Endodermal cell (in vitro differentiated cells): ENCODE measurements around the gene GART. TPM values are rescaled to one million over a fixed set of nuclear protein-coding genes. Genes with fewer than 3 reads are reported as not detected.

Experiments
- DNase-seq: peaks from one replicate; pipeline ENCODE4 v3.0.0-alpha.2; 2017
- H3K27ac ChIP-seq: 2 replicates; pipeline ENCODE4 v1.5.1; 2013; ENCODE audit warnings: mild to moderate bottlenecking, low read depth, low read length, moderate library complexity
- H3K27me3 ChIP-seq: 2 replicates; pipeline ENCODE4 v1.6.1; 2013; ENCODE audit warnings: mild to moderate bottlenecking, low read length, moderate library complexity; ENCODE audit not compliant: insufficient read depth, control insufficient read depth, poor library complexity, severe bottlenecking
- H3K36me3 ChIP-seq: 2 replicates; pipeline ENCODE4 v1.7.0; 2013; ENCODE audit warnings: mild to moderate bottlenecking, low read length, moderate library complexity; ENCODE audit not compliant: control insufficient read depth, insufficient read depth
- H3K4me1 ChIP-seq: one replicate; pipeline ENCODE4 v1.7.0; 2013; ENCODE audit warnings: low read length; ENCODE audit not compliant: control insufficient read depth, insufficient read depth
- H3K4me3 ChIP-seq: 2 replicates; pipeline ENCODE4 v1.5.1; 2013; ENCODE audit warnings: mild to moderate bottlenecking, low read length, moderate library complexity
- H3K9ac ChIP-seq: 2 replicates; pipeline ENCODE4 v1.6.1; 2013; ENCODE audit warnings: mild to moderate bottlenecking, low read length, moderate library complexity; ENCODE audit not compliant: poor library complexity, severe bottlenecking; ENCODE audit errors: extremely low read depth
- H3K9me3 ChIP-seq: 2 replicates; pipeline ENCODE4 v1.6.1; 2013; ENCODE audit warnings: mild to moderate bottlenecking, low read length, moderate library complexity; ENCODE audit not compliant: control insufficient read depth
- H3K27ac Mint-ChIP-seq: 2 replicates; pipeline ENCODE4 v1.8.0; 2020; ENCODE audit warnings: mixed read lengths
- H3K27me3 Mint-ChIP-seq: 2 replicates; pipeline ENCODE4 v1.8.0; 2021; ENCODE audit warnings: mild to moderate bottlenecking, mixed read lengths; ENCODE audit not compliant: insufficient read depth
- H3K36me3 Mint-ChIP-seq: 2 replicates; pipeline ENCODE4 v1.8.0; 2020; ENCODE audit warnings: low read depth, mixed read lengths
- H3K4me1 Mint-ChIP-seq: 2 replicates; pipeline ENCODE4 v1.8.0; 2020; ENCODE audit warnings: mixed read lengths
- H3K4me3 Mint-ChIP-seq: 2 replicates; pipeline ENCODE4 v1.8.0; 2020; ENCODE audit warnings: mild to moderate bottlenecking, moderate library complexity, mixed read lengths
- H3K9me3 Mint-ChIP-seq: 2 replicates; pipeline ENCODE4 v1.8.0; 2020; ENCODE audit warnings: mild to moderate bottlenecking, mixed read lengths
- CTCF ChIP-seq: fragments of 200-600 bp; sonication (generic); conservative IDR thresholded peaks from 2 replicates; pipeline ENCODE4 v1.5.0; 2021; ENCODE audit warnings: antibody characterized with exemption, mild to moderate bottlenecking
- WGBS, 2 experiments: methylation state at CpG; one replicate each; pipeline versions ENCODE4 v1.1.5 to v1.1.7; 2013; ENCODE audit warnings: missing lambda C conversion rate in 2 of 2, mixed read lengths in 1 of 2; ENCODE audit not compliant: insufficient coverage in 1 of 2, insufficient read length in 1 of 2; 5-methylcytosine and 5-hydroxymethylcytosine counted together
- total RNA-seq, 2 donors: library from RNA; stranded (reverse); fragmentation: NEBNext Ultra II Directional in 1 of 2; extraction: Animal tissue kit (Norgen Biotek cat#: 25700) in 1 of 2; gene quantifications; 2 replicates in 1 of 2; 3 replicates in 1 of 2; pipeline ENCODE4 v1.2.1, GENCODE V29; 2021

GART gene
- total RNA-seq, 2 donors from 2014 or later, result 125 to 150 TPM

- Histone ChIP-seq H3K27me3 (no peaks in the 10 kb centered on the region), H3K4me3 (no peak overlapping the region), H3K9me3 (no peaks in the 10 kb centered on the region), H3K4me1 (no peaks in the 10 kb centered on the region), H3K27ac (no peak overlapping the region), H3K9ac (no peak overlapping the region), H3K36me3 (peaks cover 92% of the 10 kb centered on the region)
- Mint-ChIP-seq H3K27me3 (no peaks in the 10 kb centered on the region), H3K27ac (no peak overlapping the region), H3K4me3 (no peak overlapping the region), H3K36me3 (peaks cover 63% of the 10 kb centered on the region), H3K4me1 (no peaks in the 10 kb centered on the region), H3K9me3 (no peaks in the 10 kb centered on the region)
- no peak for TF ChIP-seq CTCF
- WGBS, 2 experiments, result 91 to 100% methylated on average over 1 to 3 of the region's 5 CpGs
- DNase-seq, result no peak
Measured at GRCh38 chr21:33522297-33522952, 19.5 kb downstream of the GART start.

- H3K27ac Mint-ChIP-seq, result no peak overlapping the region
- H3K9me3 Mint-ChIP-seq, result no peaks in the 10 kb centered on the region
- no peak for DNase-seq
- Histone ChIP-seq H3K9ac (no peak overlapping the region), H3K36me3 (peaks cover 91% of the 10 kb centered on the region), H3K27me3 (no peaks in the 10 kb centered on the region), H3K9me3 (no peaks in the 10 kb centered on the region), H3K4me1 (no peaks in the 10 kb centered on the region), H3K4me3 (no peak overlapping the region), H3K27ac (no peak overlapping the region)
- no peaks in the 10 kb centered on the region for H3K4me1 Mint-ChIP-seq
- WGBS, 2 experiments, result 83 to 98% methylated on average over 3 to 4 of the region's 4 CpGs
- no peak for TF ChIP-seq CTCF
- peaks cover 66% of the 10 kb centered on the region for H3K36me3 Mint-ChIP-seq
- no peak overlapping the region for H3K4me3 Mint-ChIP-seq
- no peaks in the 10 kb centered on the region for H3K27me3 Mint-ChIP-seq
Measured at GRCh38 chr21:33518899-33519298, 23.0 kb downstream of the GART start.

- 100% methylated on average over 2 of the region's 2 CpGs; no CpG with 5 or more reads in 1 of the 2 experiments for WGBS, 2 experiments
- Mint-ChIP-seq H3K4me3 (no peak overlapping the region), H3K4me1 (no peaks in the 10 kb centered on the region), H3K27ac (no peak overlapping the region), H3K27me3 (no peaks in the 10 kb centered on the region), H3K9me3 (no peaks in the 10 kb centered on the region), H3K36me3 (peaks cover 77% of the 10 kb centered on the region)
- peaks cover 91% of the 10 kb centered on the region for H3K36me3 ChIP-seq
- no peaks in the 10 kb centered on the region for H3K27me3 ChIP-seq
- H3K27ac ChIP-seq, result no peak overlapping the region
- no peaks in the 10 kb centered on the region for H3K4me1 ChIP-seq
- DNase-seq, result no peak
- no peak overlapping the region for H3K9ac ChIP-seq
- TF ChIP-seq CTCF, result no peak
- no peak overlapping the region for H3K4me3 ChIP-seq
- H3K9me3 ChIP-seq, result no peaks in the 10 kb centered on the region
Measured at GRCh38 chr21:33514229-33514628, 27.7 kb downstream of the GART start.
